Aorta (tissue), 5 donors: ENCODE measurements around the gene TAF6. TPM values are rescaled to one million over a fixed set of nuclear protein-coding genes. Genes with fewer than 3 reads are reported as not detected.

Source experiments
- ATAC-seq: fragments of 200-7000 bp; cut with Tn5 transposase; one replicate; pipeline ENCODE4 v1.9.1; 2022; ENCODE audit warnings: moderate library complexity; ENCODE audit not compliant: low FRiP score
- DNase-seq, 2 donors: peaks; one replicate each; pipeline ENCODE4 v3.0.0-alpha.2; 2020
- H3K27ac ChIP-seq, 2 donors: one replicate each; pipeline ENCODE4 v1.5.1; 2013; ENCODE audit warnings: low read length in 2 of 2, mild to moderate bottlenecking in 2 of 2, moderate library complexity in 2 of 2, control low read depth in 1 of 2, inconsistent platforms in 1 of 2, low read depth in 1 of 2
- H3K27me3 ChIP-seq, 2 donors: one replicate each; pipeline ENCODE4 v1.6.1; 2013; ENCODE audit warnings: control low read depth in 1 of 2, low read length in 1 of 2, mild to moderate bottlenecking in 1 of 2, moderate library complexity in 1 of 2; ENCODE audit not compliant: insufficient read depth in 2 of 2, control insufficient read depth in 1 of 2
- H3K36me3 ChIP-seq, 2 donors: one replicate each; pipeline ENCODE4 v1.6.1; 2013; ENCODE audit warnings: control low read depth in 1 of 2, low read length in 1 of 2, mild to moderate bottlenecking in 1 of 2; ENCODE audit not compliant: insufficient read depth in 2 of 2, control insufficient read depth in 1 of 2
- H3K4me1 ChIP-seq, 2 donors: one replicate each; pipeline ENCODE4 v1.6.1; 2013; ENCODE audit warnings: low read length in 2 of 2, control low read depth in 1 of 2, mild to moderate bottlenecking in 1 of 2, moderate library complexity in 1 of 2; ENCODE audit not compliant: insufficient read depth in 2 of 2, control insufficient read depth in 1 of 2
- H3K4me3 ChIP-seq, 2 donors: one replicate each; pipeline ENCODE4 v1.5.1; 2013; ENCODE audit warnings: low read length in 2 of 2, control low read depth in 1 of 2, mild to moderate bottlenecking in 1 of 2
- H3K9me3 ChIP-seq: one replicate; pipeline ENCODE4 v1.6.1; 2013; ENCODE audit warnings: mild to moderate bottlenecking, low read length; ENCODE audit not compliant: control insufficient read depth
- WGBS, 2 donors: extraction: QIAGEN DNeasy Blood & Tissue Kit; methylation state at CpG; one replicate each; pipeline ENCODE4 v1.1.7; 2013; 5-methylcytosine and 5-hydroxymethylcytosine counted together
- intact Hi-C, 2 donors: fragments of 100-400 bp; cut with DNase I; formaldehyde crosslinking; loops; one replicate each; pipeline versions ENCODE4 v1.14.2 to v1.15.0; 2022
- microRNA-seq, 2 donors: library from miRNA; unstranded; fragments of <30 nt; microRNA quantifications; one replicate each; pipeline ENCODE4 v1.2.0, GENCODE V29; 2020
- polyA plus RNA-seq, 2 donors: library from polyadenylated mRNA; stranded (reverse); fragments of 200-250 nt; gene quantifications; one replicate each; pipeline ENCODE4 v1.2.3, GENCODE V29; 2013
- total RNA-seq, 2 donors: library from RNA; stranded (reverse); fragmentation: NEBNext Ultra II Directional; extraction: Animal tissue kit (Norgen Biotek cat#: 25700); gene quantifications; one replicate each; pipeline ENCODE4 v1.2.1, GENCODE V29; 2021
- donor health status: healthy with polysubstance abuse.
- donor health status: Bipolar disorder and iron deficiency.
- donor health status: DM: no; HTN: no; CAD: no.
- donor health status: DM: no; HTN: no; CAD: no.
- donor health status: DM: yes; HTN: yes; CAD: no.

TAF6 gene
- total and polyA plus RNA-seq, 4 donors: 24.2 to 39.3 (median 35.2) TPM

GRCh38 chr7:100061518-100062193 lies 57.5 kb downstream of the TAF6 start:
- H3K4me3 ChIP-seq: no peak overlapping the region
- H3K27me3 ChIP-seq: no peaks in the 10 kb centered on the region
- intact Hi-C loops: no loop called here
- DNase-seq (no peak), ATAC-seq (no peak)
- H3K36me3 ChIP-seq: peaks cover 7 to 19% of the 10 kb centered on the region in 2 donors
- H3K27ac ChIP-seq: no peak overlapping the region
- H3K9me3 ChIP-seq: no peaks in the 10 kb centered on the region
- 91 to 94% methylated on average over 11 of the region's 11 CpGs for WGBS, 2 donors
- H3K4me1 ChIP-seq: no peaks in the 10 kb centered on the region

- Histone ChIP-seq H3K4me3 (no peak overlapping the region), H3K27me3 (no peaks in the 10 kb centered on the region), H3K27ac (no peak overlapping the region), H3K36me3 (peaks cover 7 to 16% of the 10 kb centered on the region in 2 donors), H3K9me3 (no peaks in the 10 kb centered on the region), H3K4me1 (no peaks in the 10 kb centered on the region)
- DNase-seq (no peak), ATAC-seq (no peak)
- WGBS, 2 donors: 87 to 93% methylated on average over 5 of the region's 5 CpGs
- intact Hi-C loops: no loop called here
These were observed 59.9 kb downstream of the TAF6 start for GRCh38 chr7:100059251-100059739.

Small RNA genes lying within 50 kb of the gene (microRNA-seq; reads per million reads assigned to microRNA genes)
- gene MIR106B (709 to 894 reads per million in 2 donors), gene MIR25 (450 to 895 reads per million in 2 donors), gene MIR4658 (0 reads per million in 2 donors), gene MIR93 (2,024 to 3,916 reads per million in 2 donors)

Other genes with a start within 250 kb of the TAF6 start
- under 1 TPM in 1 of 2 donors, not detected in 1; 0.36 TPM for gene OR2AE1, start 242.3 kb downstream of the TAF6 start, total RNA-seq
- not detected for gene OR2AE1, start 242.3 kb downstream of the TAF6 start, polyA plus RNA-seq
- gene TRIM4, start 199.8 kb downstream of the TAF6 start, total RNA-seq: 10 to 100 TPM; 24.7 to 33.4 TPM
- 10 to 100 TPM; 16.4 to 20.3 TPM for gene TRIM4, start 199.8 kb downstream of the TAF6 start, polyA plus RNA-seq
- gene GJC3, start 189.7 kb downstream of the TAF6 start, total RNA-seq: under 1 TPM in 1 of 2 donors, not detected in 1; 0.57 TPM
- not detected for gene GJC3, start 189.7 kb downstream of the TAF6 start, polyA plus RNA-seq
- gene AZGP1, start 143.3 kb downstream of the TAF6 start, total RNA-seq: 1 to 10 TPM in 1 of 2 donors, under 1 TPM in 1; 0.63 to 1.3 TPM
- 1 to 10 TPM in 1 of 2 donors, under 1 TPM in 1; 0.13 to 3.5 TPM for gene AZGP1, start 143.3 kb downstream of the TAF6 start, polyA plus RNA-seq
- 10 to 100 TPM; 57.9 to 80.9 TPM for gene ZKSCAN1, start 103.8 kb downstream of the TAF6 start, total RNA-seq
- 10 to 100 TPM in 1 of 2 donors, 1 to 10 TPM in 1; 6.5 to 15.3 TPM for gene ZKSCAN1, start 103.8 kb downstream of the TAF6 start, polyA plus RNA-seq
- 10 to 100 TPM in 1 of 2 donors, 1 to 10 TPM in 1; 7.9 to 10.7 TPM for gene ZSCAN21, start 69.6 kb downstream of the TAF6 start, total RNA-seq
- 10 to 100 TPM in 1 of 2 donors, 1 to 10 TPM in 1; 7.0 to 10.3 TPM for gene ZSCAN21, start 69.6 kb downstream of the TAF6 start, polyA plus RNA-seq
- 10 to 100 TPM; 22.0 to 26.7 TPM for gene ZNF3, start 37.6 kb downstream of the TAF6 start, total RNA-seq
- gene ZNF3, start 37.6 kb downstream of the TAF6 start, polyA plus RNA-seq: 10 to 100 TPM in 1 of 2 donors, 1 to 10 TPM in 1; 6.3 to 24.1 TPM
- gene COPS6, start 30.4 kb downstream of the TAF6 start, total RNA-seq: 10 to 100 TPM; 79.7 to 81.0 TPM
- gene COPS6, start 30.4 kb downstream of the TAF6 start, polyA plus RNA-seq: 100 to 1,000 TPM in 1 of 2 donors, 10 to 100 TPM in 1; 73.9 to 132 TPM
- gene MCM7, start 18.0 kb downstream of the TAF6 start, total RNA-seq: 10 to 100 TPM; 27.1 to 45.8 TPM
- gene MCM7, start 18.0 kb downstream of the TAF6 start, polyA plus RNA-seq: 10 to 100 TPM; 47.2 to 90.8 TPM
- gene AP4M1, start 17.7 kb downstream of the TAF6 start, total RNA-seq: 10 to 100 TPM; 14.9 to 20.5 TPM
- 10 to 100 TPM in 1 of 2 donors, 1 to 10 TPM in 1; 8.1 to 60.9 TPM for gene AP4M1, start 17.7 kb downstream of the TAF6 start, polyA plus RNA-seq
- 10 to 100 TPM; 14.0 to 29.5 TPM for gene CNPY4, start 276 bp upstream of the TAF6 start, total RNA-seq
- 10 to 100 TPM; 17.2 to 35.0 TPM for gene CNPY4, start 276 bp upstream of the TAF6 start, polyA plus RNA-seq
- 1 to 10 TPM; 1.8 to 1.9 TPM for gene MBLAC1, start 7.6 kb upstream of the TAF6 start, total RNA-seq
- gene MBLAC1, start 7.6 kb upstream of the TAF6 start, polyA plus RNA-seq: 1 to 10 TPM; 1.4 to 2.3 TPM
- 100 to 1,000 TPM in 1 of 2 donors, 10 to 100 TPM in 1; 80.2 to 104 TPM for gene LAMTOR4, start 29.6 kb upstream of the TAF6 start, total RNA-seq
- 100 to 1,000 TPM; 267 to 310 TPM for gene LAMTOR4, start 29.6 kb upstream of the TAF6 start, polyA plus RNA-seq
- gene TRAPPC14, start 39.4 kb upstream of the TAF6 start, total RNA-seq: 10 to 100 TPM; 16.5 to 17.4 TPM
- gene TRAPPC14, start 39.4 kb upstream of the TAF6 start, polyA plus RNA-seq: 10 to 100 TPM in 1 of 2 donors, 1 to 10 TPM in 1; 3.6 to 28.2 TPM
- 10 to 100 TPM in 1 of 2 donors, 1 to 10 TPM in 1; 4.4 to 14.9 TPM for gene GAL3ST4, start 49.3 kb upstream of the TAF6 start, total RNA-seq
- 10 to 100 TPM in 1 of 2 donors, 1 to 10 TPM in 1; 5.8 to 12.5 TPM for gene GAL3ST4, start 49.3 kb upstream of the TAF6 start, polyA plus RNA-seq
- gene GPC2, start 58.0 kb upstream of the TAF6 start, total RNA-seq: 1 to 10 TPM in 1 of 2 donors, under 1 TPM in 1; 0.78 to 3.7 TPM
- gene GPC2, start 58.0 kb upstream of the TAF6 start, polyA plus RNA-seq: 1 to 10 TPM in 1 of 2 donors, under 1 TPM in 1; 0.63 to 1.2 TPM
- 1 to 10 TPM in 1 of 2 donors, under 1 TPM in 1; 0.96 to 1.5 TPM for gene STAG3, start 58.6 kb upstream of the TAF6 start, total RNA-seq
- gene STAG3, start 58.6 kb upstream of the TAF6 start, polyA plus RNA-seq: 1 to 10 TPM in 1 of 2 donors, under 1 TPM in 1; 0.13 to 1.7 TPM
- 1 to 10 TPM in 1 of 2 donors, under 1 TPM in 1; 0.23 to 2.1 TPM for gene PVRIG, start 100.6 kb upstream of the TAF6 start, total RNA-seq
- gene PVRIG, start 100.6 kb upstream of the TAF6 start, polyA plus RNA-seq: under 1 TPM in 1 of 2 donors, not detected in 1; 0.25 TPM
- not detected for gene SPDYE3, start 188.3 kb upstream of the TAF6 start, total RNA-seq
- gene SPDYE3, start 188.3 kb upstream of the TAF6 start, polyA plus RNA-seq: not detected
- 10 to 100 TPM; 30.7 to 51.2 TPM for gene PILRB, start 238.8 kb upstream of the TAF6 start, total RNA-seq
- 100 to 1,000 TPM in 1 of 2 donors, 10 to 100 TPM in 1; 13.9 to 186 TPM for gene PILRB, start 238.8 kb upstream of the TAF6 start, polyA plus RNA-seq